Mucosa of rectum (tissue), 2 donors: ENCODE results near the gene PWWP2B.

Experiments used
- H3K27ac ChIP-seq, 2 donors: one replicate each; pipeline ENCODE4 v1.7.0; 2013; ENCODE audit warnings: inconsistent platforms in 2 of 2, low read depth in 2 of 2, low read length in 2 of 2
- H3K27me3 ChIP-seq, 2 donors: one replicate each; pipeline ENCODE4 v1.7.0; 2013; ENCODE audit warnings: low read length in 2 of 2; ENCODE audit not compliant: control insufficient read depth in 2 of 2, insufficient read depth in 2 of 2
- H3K36me3 ChIP-seq, 2 donors: one replicate each; pipeline ENCODE4 v1.7.0; 2013; ENCODE audit warnings: low read length in 2 of 2; ENCODE audit not compliant: control insufficient read depth in 2 of 2, insufficient read depth in 2 of 2
- H3K4me1 ChIP-seq, 2 donors: one replicate each; pipeline ENCODE4 v1.7.0; 2013; ENCODE audit warnings: low read length in 2 of 2, mild to moderate bottlenecking in 1 of 2; ENCODE audit not compliant: control insufficient read depth in 2 of 2, insufficient read depth in 2 of 2
- H3K4me3 ChIP-seq, 2 donors: one replicate each; pipeline ENCODE4 v1.7.0; 2013; ENCODE audit warnings: low read length in 2 of 2
- H3K9ac ChIP-seq, 2 donors: one replicate each; pipeline ENCODE4 v1.7.0; 2013; ENCODE audit warnings: low read length in 2 of 2, low read depth in 1 of 2, mild to moderate bottlenecking in 1 of 2
- H3K9me3 ChIP-seq, 2 donors: one replicate each; pipeline ENCODE4 v1.7.0; 2013; ENCODE audit warnings: low read length in 2 of 2; ENCODE audit not compliant: control insufficient read depth in 2 of 2
- donor health status: healthy.
- donor health status: Normal muscosa, but diverticular disease.

The PWWP2B gene

DNA sequence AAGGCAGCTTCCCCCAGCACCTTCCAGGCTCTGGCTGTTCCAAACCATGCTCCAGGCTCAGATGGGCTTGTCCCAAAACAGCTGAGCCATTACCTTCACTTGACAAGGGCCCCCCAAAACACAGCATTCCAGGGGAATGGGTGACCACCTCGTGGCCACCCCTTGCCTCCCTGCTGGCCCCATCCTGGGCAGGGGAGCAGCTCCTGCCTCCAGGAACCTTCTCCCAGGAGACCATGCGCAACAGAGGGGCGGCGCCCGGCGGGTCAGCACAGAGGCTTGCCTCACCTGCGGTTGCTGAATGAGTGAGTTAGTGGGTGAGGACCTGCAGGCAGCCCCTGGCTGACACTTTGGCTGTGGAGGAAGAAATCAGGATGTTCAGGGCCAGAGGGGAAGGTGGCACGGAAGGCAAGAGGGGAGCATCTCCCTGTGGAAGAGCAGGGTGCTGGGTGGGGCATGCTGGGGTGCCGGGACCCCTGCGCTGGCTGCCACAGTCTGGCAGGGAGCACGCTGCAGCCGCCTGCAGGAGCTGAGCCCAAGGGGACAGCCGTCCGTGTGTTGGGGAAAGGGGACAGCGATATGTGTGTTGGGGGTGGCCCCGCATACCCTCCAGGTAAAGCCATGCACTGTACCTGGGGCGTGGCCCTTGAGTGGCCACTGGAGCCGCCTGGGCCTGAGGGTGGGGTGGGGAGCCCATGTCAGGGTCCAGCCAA lies 54.7 kb downstream of the PWWP2B start:
- Histone ChIP-seq H3K36me3 (no peaks in the 10 kb centered on the region), H3K9ac (peak overlapping the region; percentile 56 to 63), H3K4me1 (peaks cover 69 to 72% of the 10 kb centered on the region in 2 donors), H3K4me3 (no peak overlapping the region), H3K27me3 (no peaks in the 10 kb centered on the region), H3K9me3 (no peaks in the 10 kb centered on the region), H3K27ac (peak overlapping the region; percentile 31 to 32)

DNA sequence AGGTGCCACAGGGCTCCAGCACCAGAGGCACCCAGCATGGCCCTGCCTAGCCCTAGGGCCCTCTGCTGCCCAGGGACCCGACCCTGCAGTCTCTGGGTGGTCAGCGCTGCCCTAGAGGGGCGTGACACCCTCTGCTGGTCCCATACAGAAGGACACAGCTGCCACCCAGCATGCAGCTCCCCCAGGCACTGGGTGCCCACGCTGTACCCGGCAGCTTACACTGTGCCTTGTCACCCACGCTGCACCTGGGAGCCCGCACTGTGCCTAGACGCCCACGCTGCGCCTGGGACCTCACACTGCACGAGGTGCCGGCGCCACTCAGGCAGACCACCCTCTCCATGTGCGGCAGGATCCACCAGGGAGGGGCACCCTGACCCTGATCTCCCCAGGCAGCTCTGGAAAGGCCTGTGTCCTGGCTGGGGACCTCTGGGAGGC lies 55.2 kb downstream of the PWWP2B start:
- Histone ChIP-seq H3K9me3 (no peaks in the 10 kb centered on the region), H3K36me3 (no peaks in the 10 kb centered on the region), H3K27me3 (no peaks in the 10 kb centered on the region), H3K4me3 (peak overlapping the region in 1 of 2 donors; percentile 6), H3K27ac (peak overlapping the region; percentile 62 to 75), H3K4me1 (peaks cover 66 to 67% of the 10 kb centered on the region in 2 donors), H3K9ac (peak overlapping the region; percentile 56 to 63)

DNA sequence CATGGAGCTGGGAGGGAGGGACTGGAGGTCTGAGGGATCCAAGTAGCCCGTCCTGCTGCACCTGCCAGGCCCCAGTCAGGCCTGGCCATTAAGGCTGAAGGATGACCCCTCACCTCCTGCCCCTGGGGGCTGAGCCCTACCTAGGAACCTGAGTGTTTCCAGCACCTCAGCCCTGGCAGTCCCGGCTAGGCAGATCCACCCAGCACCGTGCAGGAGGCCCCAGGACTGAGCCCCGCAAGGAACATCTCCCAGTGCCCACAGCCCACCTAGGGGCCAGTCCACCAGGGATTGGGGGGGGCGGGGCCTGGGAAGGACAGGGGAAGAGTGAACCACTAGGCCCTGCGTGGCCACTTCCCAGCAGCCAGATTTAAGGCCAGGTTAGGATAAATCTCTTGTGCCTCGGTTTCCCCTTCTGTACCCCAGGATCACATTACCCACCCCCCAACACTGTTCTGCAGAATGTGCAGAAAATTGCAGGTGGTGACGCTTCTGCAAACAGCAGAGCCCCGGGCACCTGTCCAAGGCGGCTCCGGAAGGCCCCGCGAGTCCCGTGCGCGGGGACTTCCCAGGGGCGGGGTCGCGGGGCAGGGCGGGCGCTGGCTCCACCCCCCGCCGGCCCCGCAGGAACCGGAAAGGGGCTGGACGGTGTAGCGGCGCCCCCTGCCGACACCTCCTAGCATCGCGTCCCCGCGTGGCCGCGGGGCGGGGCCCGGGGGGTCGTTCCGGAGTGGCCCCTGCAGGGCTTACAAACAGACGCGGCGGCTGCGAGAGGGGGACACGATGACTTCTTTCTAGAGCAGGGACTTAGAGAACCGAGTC lies 55.9 kb downstream of the PWWP2B start:
- H3K4me1 ChIP-seq = peaks cover 64 to 66% of the 10 kb centered on the region in 2 donors
- peak overlapping the region; percentile 56 to 63 for H3K9ac ChIP-seq
- H3K27ac ChIP-seq = peak overlapping the region; percentile 62 to 75
- H3K4me3 ChIP-seq = peak overlapping the region; percentile 14 to 44
- no peaks in the 10 kb centered on the region for H3K27me3 ChIP-seq
- no peaks in the 10 kb centered on the region for H3K9me3 ChIP-seq
- no peaks in the 10 kb centered on the region for H3K36me3 ChIP-seq

DNA sequence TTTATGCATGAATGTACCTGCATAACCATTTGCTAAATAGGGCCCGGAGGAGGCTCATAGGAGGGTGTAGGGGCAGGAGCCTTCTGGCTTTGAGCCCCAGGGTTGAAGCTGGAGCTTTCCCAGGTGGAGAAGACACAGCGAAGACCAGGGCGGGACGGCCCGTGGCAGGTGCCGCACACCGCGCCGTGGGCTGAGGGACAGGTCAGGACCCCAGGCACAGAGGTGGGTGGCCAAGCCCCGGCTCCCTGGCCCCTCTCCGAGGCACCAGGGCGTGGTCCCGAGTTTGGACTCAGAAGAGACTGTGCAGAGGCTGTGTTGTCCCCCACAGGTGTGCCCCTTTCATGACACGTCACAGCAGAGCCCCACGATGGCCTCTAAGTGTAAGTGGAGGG lies 56.5 kb downstream of the PWWP2B start:
- Histone ChIP-seq H3K4me3 (peak overlapping the region; percentile 14 to 20), H3K27me3 (no peaks in the 10 kb centered on the region), H3K27ac (peak overlapping the region; percentile 58 to 75), H3K4me1 (peaks cover 65 to 66% of the 10 kb centered on the region in 2 donors), H3K36me3 (no peaks in the 10 kb centered on the region), H3K9me3 (no peaks in the 10 kb centered on the region), H3K9ac (peak overlapping the region; percentile 49 to 59)

DNA sequence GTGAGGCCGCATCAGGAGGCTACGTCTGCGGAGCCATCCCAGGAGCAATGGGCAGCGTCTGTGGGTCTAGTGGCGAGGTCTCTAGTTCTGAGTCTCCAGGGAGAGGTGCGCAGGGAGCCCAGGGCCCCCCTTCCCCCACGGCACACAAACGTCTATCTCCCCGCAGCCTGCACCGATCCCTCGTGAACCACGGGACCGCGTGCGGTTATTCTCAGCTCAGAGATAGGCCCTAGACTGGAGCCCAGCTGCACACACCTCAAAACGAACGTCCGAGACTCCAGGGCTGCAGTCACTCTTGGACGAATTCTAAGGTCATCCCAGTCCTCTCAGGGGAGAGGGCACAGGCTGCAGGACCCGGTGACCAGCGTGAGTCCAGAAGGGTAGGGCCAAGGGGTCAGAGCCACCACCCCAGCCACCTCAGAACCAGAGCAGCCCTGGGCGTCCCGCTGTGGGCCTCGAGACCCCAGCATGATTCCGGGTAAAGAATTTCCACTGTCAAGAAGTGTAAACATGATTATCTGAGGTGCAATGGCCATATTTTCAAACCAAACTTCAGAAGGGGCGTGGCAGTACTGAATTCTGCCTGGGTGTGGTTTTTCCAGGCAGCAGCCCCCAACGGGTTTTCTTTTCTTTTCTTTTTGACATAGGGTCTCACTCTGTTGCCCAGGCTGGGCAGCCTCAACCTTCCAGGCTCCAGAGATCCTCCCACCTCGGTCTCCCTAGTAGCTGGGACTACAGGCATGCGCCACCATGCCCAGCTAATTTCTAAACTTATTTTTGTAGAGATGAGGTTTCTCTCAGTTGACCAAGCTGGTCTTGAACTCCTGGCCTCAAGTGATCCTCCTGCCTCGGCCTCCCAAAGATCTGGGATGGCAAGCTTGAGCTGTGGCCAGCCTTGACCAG lies 57.5 kb downstream of the PWWP2B start:
- no peak overlapping the region for H3K4me3 ChIP-seq
- no peaks in the 10 kb centered on the region for H3K9me3 ChIP-seq
- no peak overlapping the region for H3K9ac ChIP-seq
- peaks cover 71 to 72% of the 10 kb centered on the region in 2 donors for H3K4me1 ChIP-seq
- no peaks in the 10 kb centered on the region for H3K36me3 ChIP-seq
- no peaks in the 10 kb centered on the region for H3K27me3 ChIP-seq
- peak overlapping the region; percentile 58 to 75 for H3K27ac ChIP-seq

DNA sequence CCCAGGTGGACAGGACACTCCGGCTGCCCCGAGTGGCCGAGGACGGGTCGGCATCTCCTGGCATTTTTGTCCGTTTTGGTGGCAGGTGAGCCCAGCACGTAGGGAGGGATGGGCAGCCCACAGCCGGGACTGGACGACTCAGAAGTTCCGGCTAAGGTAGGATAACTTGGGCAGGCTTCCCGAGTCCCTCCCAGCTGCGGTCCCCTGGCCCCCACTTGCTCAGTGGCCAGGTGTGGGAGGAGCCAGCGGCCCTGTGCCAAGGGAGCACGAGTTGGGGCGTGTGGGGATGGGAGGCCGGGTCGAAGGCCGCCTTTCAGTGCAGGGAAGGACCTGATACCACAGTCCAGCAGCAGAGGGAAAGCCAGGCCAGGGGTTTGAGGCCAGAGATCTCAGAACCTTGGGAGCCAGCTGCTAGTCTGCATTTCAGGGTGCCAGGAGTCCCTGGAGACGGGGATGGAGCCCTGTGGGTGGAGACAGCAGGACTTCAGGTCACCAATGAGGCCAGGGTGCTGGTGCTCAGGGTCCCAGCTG lies 58.5 kb downstream of the PWWP2B start:
- H3K9me3 ChIP-seq = no peaks in the 10 kb centered on the region
- peak overlapping the region in 1 of 2 donors; percentile 24 for H3K9ac ChIP-seq
- no peak overlapping the region for H3K4me3 ChIP-seq
- H3K4me1 ChIP-seq = peaks cover 76 to 77% of the 10 kb centered on the region in 2 donors
- H3K27ac ChIP-seq = peak overlapping the region in 1 of 2 donors; percentile 31
- no peaks in the 10 kb centered on the region for H3K36me3 ChIP-seq
- H3K27me3 ChIP-seq = no peaks in the 10 kb centered on the region

DNA sequence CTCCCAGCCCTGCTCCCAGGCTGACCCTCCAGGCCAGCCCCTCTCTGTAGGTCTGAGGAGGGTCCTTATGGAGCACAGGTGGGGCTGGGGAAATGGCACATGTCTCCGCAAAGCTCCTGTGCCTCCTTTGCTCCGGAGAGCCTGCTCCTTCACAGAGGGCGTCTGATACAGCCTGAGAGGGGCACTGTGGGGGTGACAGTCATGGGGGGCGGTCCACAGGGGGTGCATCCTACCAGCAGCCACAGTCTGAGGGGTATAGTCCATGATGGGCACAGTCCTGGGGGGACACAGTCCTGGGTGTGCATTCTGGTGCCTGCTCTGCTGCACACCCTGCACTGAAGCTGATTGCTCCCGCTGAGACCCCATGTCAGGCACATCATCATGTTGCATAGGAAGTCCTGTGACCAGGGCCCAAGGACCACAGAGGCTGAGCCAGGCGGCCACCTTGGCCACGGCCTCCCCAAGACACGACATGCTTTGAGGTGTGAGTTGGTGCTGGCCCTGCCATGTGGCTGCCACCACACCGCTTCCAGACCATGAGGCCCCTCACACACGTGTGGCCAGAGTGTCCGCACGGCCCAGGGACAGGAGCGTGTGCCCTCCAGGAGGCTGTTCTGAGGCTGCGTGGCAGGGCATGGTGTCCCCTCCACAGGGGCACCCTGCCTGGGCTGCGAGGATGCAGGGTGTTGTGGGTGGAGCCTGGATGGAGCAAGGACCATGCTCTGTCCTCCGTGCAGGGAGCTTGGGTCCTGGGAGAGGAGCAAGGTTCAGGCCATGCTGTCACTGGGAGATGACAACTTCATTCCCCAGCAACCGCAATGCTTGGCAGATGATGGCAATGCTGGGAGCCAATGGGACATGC lies 59.2 kb downstream of the PWWP2B start:
- Histone ChIP-seq H3K27me3 (no peaks in the 10 kb centered on the region), H3K4me1 (peaks cover 77 to 84% of the 10 kb centered on the region in 2 donors), H3K9me3 (no peaks in the 10 kb centered on the region), H3K9ac (peak overlapping the region in 1 of 2 donors; percentile 24), H3K27ac (no peak overlapping the region), H3K36me3 (no peaks in the 10 kb centered on the region), H3K4me3 (no peak overlapping the region)

DNA sequence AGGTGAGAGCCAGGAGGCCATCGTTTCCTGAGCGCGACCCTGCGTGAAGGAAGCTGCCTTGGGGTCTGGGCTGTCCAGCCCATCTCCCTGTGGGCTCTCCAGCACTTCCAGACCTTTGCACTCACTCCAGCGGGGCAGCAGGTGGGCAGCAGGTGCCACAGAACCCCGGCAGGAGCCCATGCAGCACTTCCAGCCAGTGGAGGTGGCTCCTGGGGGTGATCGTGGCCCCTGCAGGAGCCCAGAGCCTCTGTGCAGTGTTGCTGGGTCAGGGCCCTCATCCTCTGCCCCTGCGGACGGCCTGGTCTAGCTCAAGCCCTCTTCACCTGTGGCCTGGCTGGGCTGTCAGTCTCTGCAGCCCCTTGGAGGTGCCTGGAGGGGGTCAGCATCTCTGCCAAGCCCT lies 59.9 kb downstream of the PWWP2B start:
- H3K9ac ChIP-seq = no peak overlapping the region
- H3K4me3 ChIP-seq = no peak overlapping the region
- no peaks in the 10 kb centered on the region for H3K27me3 ChIP-seq
- H3K4me1 ChIP-seq = peaks cover 77 to 84% of the 10 kb centered on the region in 2 donors
- H3K27ac ChIP-seq = no peak overlapping the region
- H3K9me3 ChIP-seq = no peaks in the 10 kb centered on the region
- no peaks in the 10 kb centered on the region for H3K36me3 ChIP-seq
